Thymus (tissue), 11 donors: ENCODE results near the gene FN3KRP. TPM values are rescaled to one million over a fixed set of nuclear protein-coding genes. Genes with fewer than 3 reads are reported as not detected.

ENCODE experiments used
- DNase-seq, 9 donors: peaks; one replicate each; pipeline ENCODE4 v3.0.0-alpha.2; 2013; ENCODE audit warnings: low spot score in 9 of 9, low read depth in 6 of 9, missing footprints in 1 of 9
- H3K27ac ChIP-seq, 2 donors: one replicate each; pipeline ENCODE4 v1.5.1; 2013; ENCODE audit warnings: control low read depth in 1 of 2, low read depth in 1 of 2, low read length in 1 of 2, mild to moderate bottlenecking in 1 of 2, moderate library complexity in 1 of 2
- H3K27me3 ChIP-seq, 2 donors: one replicate each; pipeline ENCODE4 v1.5.1; 2013; ENCODE audit warnings: low read length in 1 of 2; ENCODE audit not compliant: control insufficient read depth in 2 of 2, insufficient read depth in 1 of 2
- H3K36me3 ChIP-seq, 2 donors: one replicate each; pipeline ENCODE4 v1.5.1; 2013; ENCODE audit warnings: low read length in 1 of 2, mild to moderate bottlenecking in 1 of 2, moderate library complexity in 1 of 2; ENCODE audit not compliant: control insufficient read depth in 2 of 2, insufficient read depth in 2 of 2
- H3K4me1 ChIP-seq, 2 donors: one replicate each; pipeline ENCODE4 v1.5.1; 2013; ENCODE audit warnings: low read length in 2 of 2; ENCODE audit not compliant: control insufficient read depth in 2 of 2, insufficient read depth in 2 of 2
- H3K4me3 ChIP-seq, 2 donors: one replicate each; pipeline ENCODE4 v1.5.1; 2013; ENCODE audit warnings: low read length in 2 of 2, control low read depth in 1 of 2, mild to moderate bottlenecking in 1 of 2
- H3K9me3 ChIP-seq, 2 donors: one replicate each; pipeline ENCODE4 v1.5.1; 2013; ENCODE audit warnings: low read length in 1 of 2, mild to moderate bottlenecking in 1 of 2; ENCODE audit not compliant: control insufficient read depth in 2 of 2, insufficient read depth in 1 of 2
- WGBS: extraction: QIAGEN DNeasy Blood & Tissue Kit; methylation state at CpG from one replicate; pipeline ENCODE4 v1.1.7; 2013; 5-methylcytosine and 5-hydroxymethylcytosine counted together
- polyA plus RNA-seq: library from polyadenylated mRNA; stranded (reverse); fragments of 200-250 nt; gene quantifications from one replicate; pipeline ENCODE4 v1.2.3, GENCODE V29; 2013
- total RNA-seq: library from RNA; stranded (reverse); fragments of 120-200 nt; gene quantifications from one replicate; pipeline ENCODE4 v1.2.4, GENCODE V29; 2013
- donor health status: healthy.

FN3KRP gene
- total and polyA plus RNA-seq, 2 donors = 12.2 to 37.6 TPM

- Histone ChIP-seq H3K36me3 (no peaks in the 10 kb centered on the region), H3K9me3 (peaks cover 0 to 6% of the 10 kb centered on the region in 2 donors), H3K4me1 (no peaks in the 10 kb centered on the region), H3K4me3 (no peak overlapping the region), H3K27ac (no peak overlapping the region), H3K27me3 (no peaks in the 10 kb centered on the region)
- 90% methylated on average over 20 of the region's 20 CpGs for WGBS
- DNase-seq = no peak
These were observed 41.6 kb upstream of the FN3KRP start for GRCh38 chr17:82674656-82675475.

- H3K4me3 ChIP-seq = no peak overlapping the region
- 84% methylated on average over 18 of the region's 18 CpGs for WGBS
- no peak for DNase-seq
- H3K4me1 ChIP-seq = no peaks in the 10 kb centered on the region
- no peak overlapping the region for H3K27ac ChIP-seq
- H3K36me3 ChIP-seq = no peaks in the 10 kb centered on the region
- H3K27me3 ChIP-seq = no peaks in the 10 kb centered on the region
- peaks cover 0 to 11% of the 10 kb centered on the region in 2 donors for H3K9me3 ChIP-seq
These were observed 40.8 kb upstream of the FN3KRP start for GRCh38 chr17:82675476-82676245.

GRCh38 chr17:82677353-82677925 is 39.1 kb upstream of the FN3KRP start:
- H3K4me1 ChIP-seq = no peaks in the 10 kb centered on the region
- WGBS = 93% methylated on average over 23 of the region's 23 CpGs
- no peak overlapping the region for H3K4me3 ChIP-seq
- no peak for DNase-seq
- H3K27me3 ChIP-seq = no peaks in the 10 kb centered on the region
- peaks cover 0 to 14% of the 10 kb centered on the region in 2 donors for H3K9me3 ChIP-seq
- no peak overlapping the region for H3K27ac ChIP-seq
- no peaks in the 10 kb centered on the region for H3K36me3 ChIP-seq

- no peak for DNase-seq
- H3K27ac ChIP-seq = peak overlapping the region in 1 of 2 donors; percentile 45
- H3K27me3 ChIP-seq = no peaks in the 10 kb centered on the region
- peaks cover 0 to 14% of the 10 kb centered on the region in 2 donors for H3K9me3 ChIP-seq
- no peaks in the 10 kb centered on the region for H3K36me3 ChIP-seq
- H3K4me1 ChIP-seq = no peaks in the 10 kb centered on the region
- H3K4me3 ChIP-seq = no peak overlapping the region
- WGBS = 94% methylated on average over 14 of the region's 14 CpGs
These were observed 38.1 kb upstream of the FN3KRP start for GRCh38 chr17:82678265-82678891.

GRCh38 chr17:82679586-82680465 is 36.7 kb upstream of the FN3KRP start:
- Histone ChIP-seq H3K4me3 (no peak overlapping the region), H3K27me3 (no peaks in the 10 kb centered on the region), H3K36me3 (no peaks in the 10 kb centered on the region), H3K27ac (no peak overlapping the region), H3K9me3 (peaks cover 0 to 14% of the 10 kb centered on the region in 2 donors), H3K4me1 (no peaks in the 10 kb centered on the region)
- no peak for DNase-seq
- 94% methylated on average over 28 of the region's 28 CpGs for WGBS

- peaks cover 0 to 14% of the 10 kb centered on the region in 2 donors for H3K9me3 ChIP-seq
- DNase-seq = no peak
- H3K36me3 ChIP-seq = no peaks in the 10 kb centered on the region
- no peaks in the 10 kb centered on the region for H3K27me3 ChIP-seq
- over 99% methylated on average over 3 of the region's 3 CpGs for WGBS
- H3K4me3 ChIP-seq = no peak overlapping the region
- H3K27ac ChIP-seq = no peak overlapping the region
- H3K4me1 ChIP-seq = no peaks in the 10 kb centered on the region
These were observed 35.0 kb upstream of the FN3KRP start for GRCh38 chr17:82681547-82681946.

GRCh38 chr17:82683534-82683933 is 33.0 kb upstream of the FN3KRP start:
- 98% methylated on average over 1 of the region's 1 CpG for WGBS
- H3K9me3 ChIP-seq = peaks cover 0 to 14% of the 10 kb centered on the region in 2 donors
- no peak overlapping the region for H3K4me3 ChIP-seq
- H3K36me3 ChIP-seq = no peaks in the 10 kb centered on the region
- H3K27me3 ChIP-seq = no peaks in the 10 kb centered on the region
- no peak for DNase-seq
- no peaks in the 10 kb centered on the region for H3K4me1 ChIP-seq
- no peak overlapping the region for H3K27ac ChIP-seq

- no peak for DNase-seq
- Histone ChIP-seq H3K9me3 (peaks cover 0 to 14% of the 10 kb centered on the region in 2 donors), H3K36me3 (no peaks in the 10 kb centered on the region), H3K4me1 (no peaks in the 10 kb centered on the region), H3K27ac (no peak overlapping the region), H3K4me3 (no peak overlapping the region), H3K27me3 (no peaks in the 10 kb centered on the region)
- 97% methylated on average over 13 of the region's 13 CpGs for WGBS
These were observed 32.2 kb upstream of the FN3KRP start for GRCh38 chr17:82684228-82684841.
